Inflammatory macrophage (primary cell): Measurements from ENCODE around the gene CCDC85C.

ENCODE experiments used
- DNase-seq, 2 donors: peaks; one replicate each; pipeline ENCODE4 v3.0.0-alpha.2; 2020 to 2022

The CCDC85C gene

GRCh38 chr14:99519931-99520421, 84.0 kb downstream of the CCDC85C start:
- DNase-seq = no peak

- DNase-seq = no peak
Measured at GRCh38 chr14:99519347-99519881, 84.6 kb downstream of the CCDC85C start.

- peak; percentile 56 to 64 for DNase-seq
Measured at GRCh38 chr14:99518441-99519346, 85.3 kb downstream of the CCDC85C start.

GRCh38 chr14:99517643-99518381, 86.2 kb downstream of the CCDC85C start:
- DNase-seq = no peak

- DNase-seq = no peak
Measured at GRCh38 chr14:99516871-99517642, 87.0 kb downstream of the CCDC85C start.

GRCh38 chr14:99516156-99516870, 87.7 kb downstream of the CCDC85C start:
- no peak for DNase-seq

GRCh38 chr14:99515301-99516155, 88.5 kb downstream of the CCDC85C start:
- no peak for DNase-seq

- no peak for DNase-seq
Measured at GRCh38 chr14:99514552-99515300, 89.3 kb downstream of the CCDC85C start.

GRCh38 chr14:99513946-99514551, 90.0 kb downstream of the CCDC85C start:
- DNase-seq = peak; percentile 14 to 38

- no peak for DNase-seq
Measured at GRCh38 chr14:99513183-99513694, 90.8 kb downstream of the CCDC85C start.

- no peak for DNase-seq
Measured at GRCh38 chr14:99512571-99513182, 91.3 kb downstream of the CCDC85C start.

GRCh38 chr14:99512110-99512449, 91.9 kb downstream of the CCDC85C start:
- DNase-seq = no peak

GRCh38 chr14:99511421-99512109, 92.4 kb downstream of the CCDC85C start:
- no peak for DNase-seq

- no peak for DNase-seq
Measured at GRCh38 chr14:99510556-99511139, 93.4 kb downstream of the CCDC85C start.

GRCh38 chr14:99509871-99510555, 94.0 kb downstream of the CCDC85C start:
- DNase-seq = no peak

GRCh38 chr14:99508896-99509629, 94.9 kb downstream of the CCDC85C start:
- no peak for DNase-seq
